GM18511 (cell line): Measurements from ENCODE around the gene IGIP.

Experiments used
- ATAC-seq: cut with Tn5 transposase; IDR thresholded peaks from one replicate; pipeline ENCODE4 v1.9.1; 2021; ENCODE audit warnings: mild to moderate bottlenecking, moderate library complexity; ENCODE audit not compliant: unreplicated experiment

The IGIP gene

GRCh38 chr5:140125637-140126036, at the start of gene IGIP:
IGIP (plus strand) TSS chr5:140125937; CDS start chr5:140128477, 2,540 bp downstream.
- ATAC-seq: no peak

DNA sequence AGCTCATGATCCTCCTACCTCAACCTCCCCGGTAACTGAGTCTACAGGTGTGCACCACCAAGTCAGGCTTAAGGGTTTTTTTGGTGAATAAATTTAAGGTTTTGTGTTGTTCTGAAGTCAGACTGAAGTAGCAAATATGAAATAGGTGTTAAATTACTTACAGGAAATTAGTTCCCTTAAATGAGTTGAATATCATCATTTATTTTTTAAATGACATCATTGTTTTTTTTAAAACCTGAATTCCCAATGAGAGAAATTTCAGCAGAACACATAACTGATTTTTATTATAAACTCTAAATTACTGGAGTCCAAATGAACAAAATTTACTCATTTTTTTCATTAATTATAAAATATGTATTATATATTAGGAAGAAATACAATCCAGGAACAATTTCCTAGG, 49.6 kb upstream of the IGIP start:
- no peak for ATAC-seq

DNA sequence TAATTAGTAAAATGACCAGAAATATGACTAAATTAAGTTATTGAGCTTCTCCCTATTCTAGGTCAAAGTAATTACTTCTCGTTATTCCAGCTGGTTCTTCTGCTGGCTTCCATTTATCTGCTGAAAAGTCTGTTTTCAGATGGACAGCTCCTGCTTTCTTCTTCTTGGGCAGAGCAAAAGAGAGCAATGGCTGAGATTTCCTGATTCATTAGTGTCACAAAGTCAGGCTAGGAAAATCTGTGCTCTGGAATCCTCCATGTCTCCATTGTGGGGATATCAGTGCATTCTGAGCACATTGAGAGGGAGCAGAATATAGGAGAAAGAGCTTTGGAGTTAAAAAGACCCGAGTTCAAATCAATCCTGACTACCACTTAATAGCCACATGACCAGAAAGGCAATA, 48.9 kb upstream of the IGIP start:
- no peak for ATAC-seq

GRCh38 chr5:140083120-140083519, 42.6 kb upstream of the IGIP start:
- ATAC-seq: no peak

DNA sequence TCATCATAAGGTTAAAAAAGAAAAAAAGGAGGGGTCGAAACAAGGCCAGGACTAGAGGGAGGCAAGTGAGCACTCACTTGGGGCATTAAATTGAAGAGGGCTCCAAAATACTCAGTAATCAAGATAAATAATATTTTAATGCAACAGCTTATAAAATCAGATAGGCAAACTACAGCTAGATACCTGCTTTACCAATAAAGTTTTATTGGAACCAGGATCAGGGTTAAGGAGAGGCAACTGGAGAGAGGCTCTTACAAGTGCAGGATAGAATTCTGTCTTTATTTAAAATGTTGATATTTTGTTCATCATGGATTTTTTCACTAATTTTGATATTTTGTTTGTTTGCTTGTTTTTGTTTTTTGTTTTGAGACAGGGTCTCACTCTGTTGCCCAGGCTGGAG, 42.1 kb upstream of the IGIP start:
- no peak for ATAC-seq

GRCh38 chr5:140084541-140084940, 41.2 kb upstream of the IGIP start:
- ATAC-seq: no peak

- ATAC-seq: no peak
Observed at GRCh38 chr5:140090251-140090650, 35.5 kb upstream of the IGIP start.

- no peak for ATAC-seq
Observed at GRCh38 chr5:140093179-140093578, 32.6 kb upstream of the IGIP start.

DNA sequence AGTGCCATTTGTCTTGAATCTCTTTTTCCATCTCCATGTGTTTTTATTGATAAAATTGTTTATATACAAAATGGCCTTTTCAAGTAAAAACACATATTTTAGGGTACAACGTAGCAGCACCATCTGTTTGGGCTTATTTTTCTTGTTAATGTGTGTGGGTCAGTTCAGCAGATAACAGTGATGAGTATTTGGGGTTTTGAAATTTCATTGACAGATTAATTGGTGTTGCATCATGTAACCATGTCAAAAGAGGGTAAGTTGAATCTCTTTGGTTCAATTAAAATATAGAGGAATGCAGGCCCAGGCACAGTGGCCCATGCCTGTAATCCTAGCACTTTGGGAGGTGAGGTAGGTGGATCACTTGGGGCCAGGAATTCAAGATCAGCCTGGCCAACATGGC, 31.9 kb upstream of the IGIP start:
- no peak for ATAC-seq

GRCh38 chr5:140094889-140095288, 30.8 kb upstream of the IGIP start:
- no peak for ATAC-seq

DNA sequence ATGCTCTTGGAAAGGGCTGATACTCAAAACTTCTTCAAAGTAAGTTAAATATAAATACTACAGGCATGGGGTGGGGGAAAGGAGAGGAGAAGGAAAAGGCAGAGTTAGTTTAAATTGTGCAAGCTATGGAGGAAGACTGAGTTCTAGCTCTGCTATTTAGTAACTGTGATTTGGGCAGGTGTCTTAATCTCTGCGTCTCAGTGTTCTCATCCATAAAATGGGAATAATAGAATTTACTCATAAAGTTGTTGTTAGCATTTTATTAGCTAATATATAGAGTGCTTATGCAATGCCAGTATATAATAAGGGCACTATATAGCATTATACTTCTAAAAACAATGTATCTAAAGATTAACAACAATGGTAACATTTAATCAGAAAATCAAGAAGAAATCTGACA, 24.6 kb upstream of the IGIP start:
- no peak for ATAC-seq

DNA sequence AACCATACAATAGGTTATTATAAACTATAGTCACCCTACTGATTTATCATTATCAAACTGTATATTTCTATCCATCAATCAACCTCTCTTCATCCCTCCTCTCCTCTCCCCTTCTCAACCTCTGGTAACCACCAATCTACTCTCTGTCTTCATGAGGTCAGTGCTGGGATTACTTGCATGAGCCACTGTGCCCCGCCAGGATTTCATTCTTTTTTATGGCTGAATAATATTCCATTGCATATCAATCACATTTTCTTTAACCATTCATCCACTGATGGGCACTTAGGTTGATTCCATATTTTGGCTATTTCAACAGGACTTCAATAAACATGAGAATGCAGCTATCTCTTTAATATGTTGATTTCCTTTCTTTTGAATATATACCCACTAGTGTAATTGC, 22.6 kb upstream of the IGIP start:
- ATAC-seq: no peak

DNA sequence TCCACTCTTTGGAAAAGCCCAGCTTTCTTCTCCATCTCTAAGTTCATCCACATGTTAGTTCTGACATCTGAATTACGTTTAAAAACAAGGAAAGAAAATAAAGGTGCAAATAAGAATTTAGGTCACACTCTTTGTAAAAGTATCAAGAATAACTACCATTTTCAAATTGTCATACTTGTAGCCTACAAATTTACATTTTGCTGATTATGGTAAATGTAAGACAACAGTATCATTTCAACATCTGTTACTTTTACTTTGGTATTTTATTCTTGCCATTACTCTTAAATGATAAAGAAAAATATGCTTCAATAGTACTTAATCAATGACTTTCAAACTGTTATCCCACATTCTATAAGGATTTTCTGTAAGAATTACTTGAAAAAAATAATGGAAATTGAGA, 21.6 kb upstream of the IGIP start:
- ATAC-seq: no peak

- ATAC-seq: no peak
Observed at GRCh38 chr5:140106101-140106500, 19.6 kb upstream of the IGIP start.

DNA sequence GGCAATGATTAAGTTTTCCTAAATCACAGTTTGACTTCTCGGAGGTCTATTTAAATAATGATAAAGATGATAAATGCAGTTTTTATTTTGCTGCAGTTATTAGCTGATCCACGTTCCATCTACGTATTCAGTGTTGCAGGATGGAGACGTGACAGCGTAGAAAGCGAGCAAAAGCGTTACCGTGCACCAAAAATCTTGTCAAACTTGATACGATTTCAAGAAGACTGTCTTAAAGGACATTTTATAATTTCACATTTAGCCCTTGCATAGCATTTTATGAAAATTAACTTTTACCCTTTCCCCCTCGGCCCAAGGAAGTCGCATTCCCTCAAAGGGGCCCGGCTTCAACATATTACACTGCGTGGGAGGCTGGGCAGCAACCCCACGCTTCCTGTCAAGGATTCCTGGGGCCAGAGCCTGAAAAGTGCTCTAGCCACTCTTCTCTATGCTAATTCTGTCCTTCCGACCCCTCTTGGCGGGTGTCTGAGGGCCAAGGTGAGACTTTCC, 18.9 kb upstream of the IGIP start:
- no peak for ATAC-seq

DNA sequence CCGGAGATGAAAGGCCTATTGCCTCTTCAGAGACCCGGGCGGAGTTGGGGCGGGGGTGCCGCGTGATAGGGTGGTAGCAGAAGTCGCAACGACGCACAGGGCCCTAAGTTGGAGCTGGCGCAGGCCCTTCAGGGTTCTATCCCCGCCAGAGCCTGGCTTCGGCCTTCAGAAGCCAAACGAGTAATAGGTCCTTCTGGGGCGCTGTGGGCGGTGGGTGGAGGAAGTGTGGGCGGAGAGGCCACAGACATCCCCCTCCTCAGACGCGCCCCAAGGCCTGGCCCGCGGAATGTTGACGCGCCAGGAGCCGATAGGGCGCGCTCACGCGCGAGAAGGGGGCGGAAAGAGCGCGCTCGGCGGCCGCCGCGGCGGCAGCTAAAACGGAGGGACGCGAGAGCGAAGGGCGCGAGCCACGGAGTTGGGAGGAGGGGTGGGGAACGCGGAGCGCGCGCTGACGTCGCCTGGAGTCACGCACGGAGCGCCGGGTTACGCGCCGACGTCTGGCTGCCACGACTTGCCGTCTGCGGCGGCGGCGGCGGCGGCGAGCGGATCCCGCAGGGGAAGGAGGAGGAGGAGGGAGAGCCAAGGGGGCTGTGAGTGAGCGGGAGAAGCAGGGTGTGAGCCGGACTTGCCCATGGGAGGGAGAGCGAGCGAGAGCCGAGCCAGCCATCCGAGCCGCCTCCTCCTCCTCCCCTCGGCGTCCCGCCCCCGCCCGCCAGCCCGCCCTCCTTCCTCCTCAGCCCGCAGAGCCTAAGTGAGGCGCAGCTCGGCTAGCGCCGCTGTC, 18.2 kb upstream of the IGIP start:
- ATAC-seq: peak; percentile 87

- no peak for ATAC-seq
Observed at GRCh38 chr5:140108093-140109017, 17.4 kb upstream of the IGIP start.

DNA sequence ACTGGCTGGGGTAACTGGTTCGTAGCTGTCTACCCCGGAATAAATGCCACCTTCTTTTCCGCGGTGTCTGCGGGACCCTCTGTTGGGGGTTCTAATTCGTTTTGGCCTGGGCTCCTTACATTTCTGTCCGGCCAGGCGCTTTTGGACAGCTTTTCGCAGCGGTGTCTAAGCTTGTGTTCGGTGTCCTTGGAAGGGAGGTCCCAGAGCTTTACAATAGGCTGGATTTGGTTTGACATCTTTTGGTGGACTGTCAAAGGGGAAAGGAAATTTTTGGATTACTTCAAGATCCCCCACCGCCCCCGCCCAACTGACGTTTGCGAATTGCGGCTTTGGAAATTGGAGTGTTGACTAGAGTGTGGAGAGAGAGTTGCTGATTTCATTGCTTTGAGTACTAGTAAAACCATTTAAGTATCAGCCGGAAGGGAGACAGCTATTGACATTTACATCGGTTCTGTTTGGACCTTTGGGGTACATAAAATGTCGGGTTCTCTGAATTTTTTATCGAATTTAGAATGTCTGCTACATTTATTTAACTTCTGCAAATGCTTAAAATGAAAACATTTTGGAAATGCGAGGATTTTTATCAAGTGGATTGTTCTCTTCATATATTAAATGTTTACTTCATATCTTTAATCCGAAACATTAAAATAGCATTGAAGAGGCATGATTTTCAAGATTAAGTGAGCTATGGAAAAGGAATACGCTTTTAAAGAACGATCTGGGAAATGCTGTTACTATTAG, 16.5 kb upstream of the IGIP start:
- no peak for ATAC-seq

GRCh38 chr5:140109759-140110645, 15.7 kb upstream of the IGIP start:
- ATAC-seq: no peak

DNA sequence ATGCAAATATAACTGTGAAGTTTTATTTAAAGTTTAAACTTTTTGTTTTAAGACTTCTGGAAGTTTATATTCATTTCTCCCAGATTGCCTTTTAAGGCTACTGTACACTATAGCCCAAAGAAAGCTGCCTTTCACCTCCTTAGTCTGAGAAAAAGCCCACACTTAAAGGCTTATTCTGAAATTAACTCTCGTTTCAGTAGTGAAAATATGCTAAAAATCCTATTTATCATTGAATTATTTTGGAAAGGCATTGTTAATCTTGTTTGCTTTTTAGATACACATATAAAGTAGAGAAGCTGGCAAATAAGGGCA, 15.1 kb upstream of the IGIP start:
- ATAC-seq: no peak
